HepG2 (cell line): ENCODE measurements around the gene SMIM44. TPM values are rescaled to one million over a fixed set of nuclear protein-coding genes. Genes with fewer than 3 reads are reported as not detected.

Source experiments
- ATAC-seq: fragments of 200-7000 bp; cut with Tn5 transposase; 3 replicates; pipeline ENCODE4 v1.9.1; 2020; ENCODE audit warnings: mild to moderate bottlenecking, moderate library complexity
- BruUV-seq: library from RNA; stranded (reverse); fragments of 400-500 nt; replicated peaks from 2 replicates; lab custom pipeline; 2021; lab: Mats Ljungman, UMichigan
- CTCF ChIA-PET: fragments of 300-600 bp; formaldehyde crosslinking; extraction: SDS; loops from one replicate; lab custom pipeline; 2021; ENCODE audit warnings: low total read pairs, inconsistent platforms, low intra/inter-chr PET ratio; lab: Yijun Ruan, JAX
- POLR2A ChIA-PET: fragments of 350-600 bp; sonication (Branson Sonifier 250); formaldehyde crosslinking; loops from one replicate; lab custom pipeline; 2020; ENCODE audit warnings: antibody characterized with exemption, inconsistent platforms; lab: Yijun Ruan, JAX
- DNase-seq: peaks from one replicate; pipeline ENCODE4 v3.0.0-alpha.2; 2015; ENCODE audit warnings: low spot score
- FAIRE-seq: peaks from 3 replicates; lab custom pipeline; 2011; peaks lifted over from hg19 to GRCh38; lab: Jason Lieb, UNC
- H2AFZ ChIP-seq: one replicate; pipeline ENCODE4 v1.6.1; 2011; ENCODE audit warnings: low read length, inconsistent platforms
- H3K27ac ChIP-seq: fragments of 300-600 bp; 3 replicates; pipeline ENCODE4 v1.8.0; 2011; ENCODE audit warnings: mixed run types, mild to moderate bottlenecking, mixed read lengths, low read length, inconsistent platforms; ENCODE audit not compliant: insufficient read depth; ENCODE audit errors: extremely low read length
- H3K27me3 ChIP-seq, 2 experiments: fragments of 200-600 bp in 1 of 2; 2 replicates in 1 of 2; 3 replicates in 1 of 2; pipeline versions ENCODE4 v1.6.0 to v1.8.0; 2011; ENCODE audit warnings: low read length in 2 of 2, mild to moderate bottlenecking in 2 of 2, moderate library complexity in 2 of 2, inconsistent platforms in 1 of 2; ENCODE audit not compliant: insufficient read depth in 2 of 2, control insufficient read depth in 1 of 2
- H3K36me3 ChIP-seq, 2 experiments: fragments of 200-600 bp in 1 of 2; replicated peaks in 1 of 2; 2 replicates in 1 of 2; 3 replicates in 1 of 2; pipeline versions ENCODE4 v1.5.1 to v1.8.0; 2011; ENCODE audit warnings: low read length in 2 of 2, inconsistent platforms in 1 of 2; ENCODE audit not compliant: insufficient read depth in 2 of 2, control insufficient read depth in 1 of 2
- H3K4me1 ChIP-seq: 2 replicates; pipeline ENCODE4 v1.5.1; 2012; ENCODE audit warnings: low read length, inconsistent platforms; ENCODE audit not compliant: insufficient read depth
- H3K4me2 ChIP-seq: 2 replicates; pipeline ENCODE4 v1.6.0; 2011; ENCODE audit warnings: low read depth, low read length, inconsistent platforms
- H3K4me3 ChIP-seq, 3 experiments: fragments of 200-600 bp in 1 of 3; sonication (generic), shearing (Covaris generic) in 1 of 3; replicated peaks in 1 of 3; 2 replicates each; pipeline ENCODE4 v1.5.1; 2011 to 2016; ENCODE audit warnings: low read length in 3 of 3, inconsistent platforms in 2 of 3, low read depth in 2 of 3, mild to moderate bottlenecking in 2 of 3, control low read depth in 1 of 3, mixed read lengths in 1 of 3; ENCODE audit not compliant: insufficient read depth in 1 of 3
- H3K79me2 ChIP-seq: one replicate; pipeline ENCODE4 v1.6.1; 2011; ENCODE audit warnings: low read length, inconsistent platforms; ENCODE audit not compliant: insufficient read depth
- H3K9ac ChIP-seq: 2 replicates; pipeline ENCODE4 v1.6.0; 2011; ENCODE audit warnings: mild to moderate bottlenecking, low read depth, low read length, inconsistent platforms; ENCODE audit not compliant: insufficient read depth
- H3K9me3 ChIP-seq: 2 replicates; pipeline ENCODE4 v1.5.1; 2012; ENCODE audit warnings: mild to moderate bottlenecking, low read length
- H4K20me1 ChIP-seq: 2 replicates; pipeline ENCODE4 v1.6.0; 2011; ENCODE audit warnings: inconsistent platforms, mild to moderate bottlenecking, low read length, moderate library complexity; ENCODE audit not compliant: insufficient read depth
- HNF1A ChIP-seq, 2 experiments: sonication (generic) in 1 of 2; formaldehyde crosslinking in 1 of 2; IDR thresholded peaks; 2 replicates each; pipeline versions ENCODE4 v1.4.0 to v1.6.1; 2016 to 2020; ENCODE audit warnings: borderline replicate concordance in 1 of 2, low read depth in 1 of 2, mild to moderate bottlenecking in 1 of 2, missing genetic modification reagents in 1 of 2
- HOXA7 ChIP-seq: sonication (generic); formaldehyde crosslinking; IDR thresholded peaks from 2 replicates; pipeline ENCODE4 v1.8.1; 2022; ENCODE audit warnings: mild to moderate bottlenecking, missing genetic modification reagents, moderate library complexity
- IRF9 ChIP-seq: sonication (generic); formaldehyde crosslinking; IDR thresholded peaks from 2 replicates; pipeline ENCODE4 v1.8.0; 2022; ENCODE audit warnings: missing genetic modification reagents, mild to moderate bottlenecking, borderline replicate concordance
- KAT7 ChIP-seq: IDR thresholded peaks from 2 replicates; pipeline ENCODE4 v1.6.1; 2018; ENCODE audit warnings: borderline replicate concordance, missing compliant biosample characterization
- ZNF232 ChIP-seq: sonication (generic); formaldehyde crosslinking; IDR thresholded peaks from 2 replicates; pipeline ENCODE4 v1.4.0; 2020; ENCODE audit warnings: missing genetic modification reagents, borderline replicate concordance
- ZNF550 ChIP-seq: sonication (generic); formaldehyde crosslinking; IDR thresholded peaks from 2 replicates; pipeline ENCODE4 v1.4.0; 2020; ENCODE audit warnings: mild to moderate bottlenecking, missing genetic modification reagents, borderline replicate concordance
- ZNF672 ChIP-seq: sonication (generic); formaldehyde crosslinking; IDR thresholded peaks from 2 replicates; pipeline ENCODE4 v1.8.1; 2022; ENCODE audit warnings: missing genetic modification reagents
- WGBS: methylation state at CpG from one replicate; pipeline ENCODE4 v1.1.6; 2017; ENCODE audit warnings: low lambda C conversion rate; 5-methylcytosine and 5-hydroxymethylcytosine counted together
- in situ Hi-C: cut with HindIII; loops from 2 replicates; pipeline ENCODE4 v1.10.0; 2017; ENCODE audit warnings: low pct_unique_long_range_greater_than_20kb; ENCODE audit not compliant: extremely low pct_ligation_motif_present
- intact Hi-C: fragments of 100-400 bp; cut with micrococcal nuclease; formaldehyde crosslinking; loops from one replicate; pipeline ENCODE4 v1.10.0; 2022; ENCODE audit not compliant: unreplicated experiment
- polyA plus RNA-seq, 8 experiments: library from polyadenylated mRNA; depleted of rRNA in 3 of 8; stranded (reverse) in 7 of 8; unstranded in 1 of 8; fragments of >200 nt; fragmentation: Illumina TruSeq in 4 of 8; extraction: Trizol in 4 of 8; gene quantifications; 2 replicates each; pipeline versions ENCODE4 v1.2.1 to v1.2.3, GENCODE V29; 2011 to 2016; ENCODE audit warnings: low read depth in 4 of 8, missing spikeins in 1 of 8, mixed read lengths in 1 of 8; ENCODE audit not compliant: insufficient read depth in 1 of 8
- total RNA-seq, 5 experiments: library from RNA; depleted of rRNA; stranded (reverse); fragments of >200 nt; fragmentation: Illumina TruSeq; extraction: Trizol; gene quantifications; 2 replicates each; pipeline ENCODE4 v1.2.3, GENCODE V29; 2016; ENCODE audit warnings: low read depth in 1 of 5
- TF ChIP-seq, protein P1 (sequence below): sonication (generic); formaldehyde crosslinking; IDR thresholded peaks from 2 replicates; pipeline ENCODE4 v1.5.0; 2020; ENCODE audit warnings: mild to moderate bottlenecking, missing genetic modification reagents, borderline replicate concordance

The SMIM44 gene
- total and polyA plus RNA-seq, 2 of the 13 experiments (the other 11 are each of a cell fraction or from before 2014, with no cell fraction given) = not detected

GRCh38 chr19:3504735-3505134 lies 21.5 kb upstream of the SMIM44 start (continued):
- no peak for TF ChIP-seq ZNF672 (CRISPR knock-in tag)

GRCh38 chr19:3503036-3503572 lies 19.9 kb upstream of the SMIM44 start:
- in situ Hi-C loops (no loop called here), intact Hi-C loops (no loop called here)
- no TSS peak for BruUV-seq
- Histone ChIP-seq H3K4me3 (peak overlapping the region in 2 of 3 experiments; percentile 15 to 49; a peak in 4 of 6 replicates), H4K20me1 (no peaks in the 10 kb centered on the region; the same call in 1 of the 2 replicates), H3K36me3 (no peaks in the 10 kb centered on the region), H3K4me1 (peaks cover 70% of the 10 kb centered on the region), H2AFZ (no peak overlapping the region), H3K9ac (no peak overlapping the region), H3K79me2 (peaks cover 33% of the 10 kb centered on the region), H3K27ac (no peak overlapping the region), H3K9me3 (no peaks in the 10 kb centered on the region), H3K4me2 (peak overlapping the region; percentile 70), H3K27me3 (no peaks in the 10 kb centered on the region; a peak in 1 of 5 replicates)
- no peak for ATAC-seq
- DNase-seq = no peak
- CTCF ChIA-PET = no interaction called here
- 21% methylated on average over 10 of the region's 13 CpGs for WGBS
- FAIRE-seq = no peak
- POLR2A ChIA-PET = no interaction called here
- TF ChIP-seq IRF9 (CRISPR knock-in tag) (no peak), ZNF550 (no peak), ZNF232 (CRISPR knock-in tag) (no peak), HOXA7 (CRISPR knock-in tag) (no peak), HNF1A (IDR thresholded peaks at IDR 0.05; ENCODE audit: low read depth) (no peak), HNF1A (CRISPR knock-in tag; IDR thresholded peaks at IDR 0.05; ENCODE audit: borderline replicate concordance) (no peak), KAT7 (no peak)
- TF ChIP-seq, protein P1, sequence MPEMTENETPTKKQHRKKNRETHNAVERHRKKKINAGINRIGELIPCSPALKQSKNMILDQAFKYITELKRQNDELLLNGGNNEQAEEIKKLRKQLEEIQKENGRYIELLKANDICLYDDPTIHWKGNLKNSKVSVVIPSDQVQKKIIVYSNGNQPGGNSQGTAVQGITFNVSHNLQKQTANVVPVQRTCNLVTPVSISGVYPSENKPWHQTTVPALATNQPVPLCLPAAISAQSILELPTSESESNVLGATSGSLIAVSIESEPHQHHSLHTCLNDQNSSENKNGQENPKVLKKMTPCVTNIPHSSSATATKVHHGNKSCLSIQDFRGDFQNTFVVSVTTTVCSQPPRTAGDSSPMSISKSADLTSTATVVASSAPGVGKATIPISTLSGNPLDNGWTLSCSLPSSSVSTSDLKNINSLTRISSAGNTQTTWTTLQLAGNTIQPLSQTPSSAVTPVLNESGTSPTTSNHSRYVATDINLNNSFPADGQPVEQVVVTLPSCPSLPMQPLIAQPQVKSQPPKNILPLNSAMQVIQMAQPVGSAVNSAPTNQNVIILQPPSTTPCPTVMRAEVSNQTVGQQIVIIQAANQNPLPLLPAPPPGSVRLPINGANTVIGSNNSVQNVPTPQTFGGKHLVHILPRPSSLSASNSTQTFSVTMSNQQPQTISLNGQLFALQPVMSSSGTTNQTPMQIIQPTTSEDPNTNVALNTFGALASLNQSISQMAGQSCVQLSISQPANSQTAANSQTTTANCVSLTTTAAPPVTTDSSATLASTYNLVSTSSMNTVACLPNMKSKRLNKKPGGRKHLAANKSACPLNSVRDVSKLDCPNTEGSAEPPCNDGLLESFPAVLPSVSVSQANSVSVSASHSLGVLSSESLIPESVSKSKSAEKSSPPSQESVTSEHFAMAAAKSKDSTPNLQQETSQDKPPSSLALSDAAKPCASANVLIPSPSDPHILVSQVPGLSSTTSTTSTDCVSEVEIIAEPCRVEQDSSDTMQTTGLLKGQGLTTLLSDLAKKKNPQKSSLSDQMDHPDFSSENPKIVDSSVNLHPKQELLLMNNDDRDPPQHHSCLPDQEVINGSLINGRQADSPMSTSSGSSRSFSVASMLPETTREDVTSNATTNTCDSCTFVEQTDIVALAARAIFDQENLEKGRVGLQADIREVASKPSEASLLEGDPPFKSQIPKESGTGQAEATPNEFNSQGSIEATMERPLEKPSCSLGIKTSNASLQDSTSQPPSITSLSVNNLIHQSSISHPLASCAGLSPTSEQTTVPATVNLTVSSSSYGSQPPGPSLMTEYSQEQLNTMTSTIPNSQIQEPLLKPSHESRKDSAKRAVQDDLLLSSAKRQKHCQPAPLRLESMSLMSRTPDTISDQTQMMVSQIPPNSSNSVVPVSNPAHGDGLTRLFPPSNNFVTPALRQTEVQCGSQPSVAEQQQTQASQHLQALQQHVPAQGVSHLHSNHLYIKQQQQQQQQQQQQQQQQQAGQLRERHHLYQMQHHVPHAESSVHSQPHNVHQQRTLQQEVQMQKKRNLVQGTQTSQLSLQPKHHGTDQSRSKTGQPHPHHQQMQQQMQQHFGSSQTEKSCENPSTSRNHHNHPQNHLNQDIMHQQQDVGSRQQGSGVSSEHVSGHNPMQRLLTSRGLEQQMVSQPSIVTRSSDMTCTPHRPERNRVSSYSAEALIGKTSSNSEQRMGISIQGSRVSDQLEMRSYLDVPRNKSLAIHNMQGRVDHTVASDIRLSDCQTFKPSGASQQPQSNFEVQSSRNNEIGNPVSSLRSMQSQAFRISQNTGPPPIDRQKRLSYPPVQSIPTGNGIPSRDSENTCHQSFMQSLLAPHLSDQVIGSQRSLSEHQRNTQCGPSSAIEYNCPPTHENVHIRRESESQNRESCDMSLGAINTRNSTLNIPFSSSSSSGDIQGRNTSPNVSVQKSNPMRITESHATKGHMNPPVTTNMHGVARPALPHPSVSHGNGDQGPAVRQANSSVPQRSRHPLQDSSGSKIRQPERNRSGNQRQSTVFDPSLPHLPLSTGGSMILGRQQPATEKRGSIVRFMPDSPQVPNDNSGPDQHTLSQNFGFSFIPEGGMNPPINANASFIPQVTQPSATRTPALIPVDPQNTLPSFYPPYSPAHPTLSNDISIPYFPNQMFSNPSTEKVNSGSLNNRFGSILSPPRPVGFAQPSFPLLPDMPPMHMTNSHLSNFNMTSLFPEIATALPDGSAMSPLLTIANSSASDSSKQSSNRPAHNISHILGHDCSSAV (CRISPR knock-in tag) = no peak
